Retinal pigment epithelial cell (primary cell): ENCODE measurements around the gene MRPS18A.

ENCODE experiments used
- DNase-seq: peaks from one replicate; pipeline ENCODE4 v3.0.0-alpha.2; 2010; ENCODE audit warnings: low read depth
- H3K4me3 ChIP-seq: 2 replicates; pipeline ENCODE4 v1.5.1; 2011; ENCODE audit warnings: mild to moderate bottlenecking, low read length, control low read depth, moderate library complexity
- CTCF ChIP-seq: conservative IDR thresholded peaks from 2 replicates; pipeline ENCODE4 v1.5.1; 2011; ENCODE audit warnings: low read depth, low read length, control low read depth, inconsistent platforms

Gene MRPS18A

GRCh38 chr6:43682724-43683429 lies 4.7 kb downstream of the MRPS18A start:
- H3K4me3 ChIP-seq, result no peak overlapping the region
- no peak for TF ChIP-seq CTCF
- no peak for DNase-seq

GRCh38 chr6:43681303-43681702 lies 6.3 kb downstream of the MRPS18A start:
- no peak for TF ChIP-seq CTCF
- no peak overlapping the region for H3K4me3 ChIP-seq
- no peak for DNase-seq

- H3K4me3 ChIP-seq, result no peak overlapping the region
- TF ChIP-seq CTCF, result no peak
- no peak for DNase-seq
Measured at GRCh38 chr6:43680308-43681200, 7.0 kb downstream of the MRPS18A start.

DNA sequence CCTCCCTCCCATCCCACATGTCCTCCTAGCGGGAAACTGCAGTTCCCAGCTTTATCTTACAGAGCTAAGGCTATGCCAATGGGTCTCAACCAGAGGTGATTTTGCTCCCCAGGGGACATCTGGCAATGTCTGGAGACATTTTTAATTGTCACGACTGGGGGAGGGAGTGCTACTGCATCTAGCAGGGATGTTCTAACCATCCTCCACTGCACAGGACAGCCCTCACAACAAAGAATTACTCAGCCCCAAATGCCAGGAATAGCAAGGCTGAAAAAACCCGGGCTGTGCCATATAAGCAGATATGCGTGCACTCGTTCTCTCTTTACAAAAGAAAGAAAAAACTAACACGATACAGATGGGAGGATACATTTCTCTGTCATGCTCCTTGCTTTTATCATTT lies 8.5 kb downstream of the MRPS18A start:
- H3K4me3 ChIP-seq, result no peak overlapping the region
- TF ChIP-seq CTCF, result no peak
- no peak for DNase-seq

DNA sequence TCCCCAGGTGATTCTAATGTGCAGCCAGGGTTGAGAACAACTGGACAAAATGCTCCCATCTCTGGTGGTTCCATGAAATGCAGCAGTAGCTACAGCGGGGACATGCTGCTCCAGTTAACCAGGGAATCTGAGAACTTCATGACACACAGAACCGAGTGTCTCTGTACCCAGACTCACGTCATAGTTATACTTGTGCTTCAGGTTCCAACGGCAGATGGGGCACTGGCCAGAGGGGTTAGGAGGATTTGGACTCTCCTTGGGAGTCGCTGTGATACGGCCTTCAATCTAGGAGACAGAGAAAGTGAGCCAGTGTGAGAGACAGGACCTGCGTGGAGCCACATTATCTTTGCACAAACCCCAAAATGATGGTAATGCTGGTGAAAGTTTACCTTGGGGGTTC lies 9.2 kb downstream of the MRPS18A start:
- no peak for DNase-seq
- no peak for TF ChIP-seq CTCF
- no peak overlapping the region for H3K4me3 ChIP-seq

DNA sequence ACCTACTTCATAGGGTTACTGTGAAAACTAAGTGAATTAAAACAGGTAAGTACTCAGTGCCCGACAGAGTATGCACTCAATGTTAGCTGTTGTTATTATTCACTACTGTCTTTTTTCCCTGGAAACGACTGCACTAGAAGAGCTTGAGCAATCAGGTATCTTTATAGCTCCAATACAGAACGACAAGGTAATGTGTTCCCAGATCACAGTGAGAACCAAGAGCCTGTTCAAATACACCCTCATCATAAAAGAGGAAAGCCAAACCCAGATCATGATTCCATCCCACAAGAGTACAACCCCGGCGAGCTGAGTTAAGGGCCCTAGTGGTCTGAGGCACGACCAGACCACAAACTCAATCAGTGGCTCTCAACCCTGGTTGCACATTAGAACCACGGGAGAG lies 9.8 kb downstream of the MRPS18A start:
- TF ChIP-seq CTCF, result no peak
- DNase-seq, result no peak
- no peak overlapping the region for H3K4me3 ChIP-seq
